Epithelial cell of proximal tubule (primary cell): ENCODE results near the gene FBXO41. TPM values are rescaled to one million over a fixed set of nuclear protein-coding genes. Genes with fewer than 3 reads are reported as not detected.

Experiments used
- DNase-seq: peaks from one replicate; pipeline ENCODE4 v3.0.0-alpha.2; 2011; ENCODE audit warnings: low read depth
- H3K4me3 ChIP-seq: 2 replicates; pipeline ENCODE4 v1.5.1; 2011; ENCODE audit warnings: low read depth, mild to moderate bottlenecking, low read length
- CTCF ChIP-seq: conservative IDR thresholded peaks from 2 replicates; pipeline ENCODE4 v1.5.1; 2012; ENCODE audit warnings: low read depth, mild to moderate bottlenecking, low read length
- total RNA-seq: library from RNA; depleted of rRNA; stranded (reverse); fragments of >200 nt; gene quantifications from 2 replicates; pipeline ENCODE4 v1.2.3, GENCODE V29; 2015

Gene FBXO41
- total RNA-seq, 1 donor from 2014 or later: 4.5 TPM

- no peak for DNase-seq
- no peak overlapping the region for H3K4me3 ChIP-seq
- no peak for TF ChIP-seq CTCF
Observed at GRCh38 chr2:73253901-73254300, 30.4 kb downstream of the FBXO41 start.

- no peak overlapping the region for H3K4me3 ChIP-seq
- TF ChIP-seq CTCF: no peak
- DNase-seq: no peak
Observed at GRCh38 chr2:73253400-73253799, 30.9 kb downstream of the FBXO41 start.

GRCh38 chr2:73252238-73253027 is 31.8 kb downstream of the FBXO41 start:
- no peak for TF ChIP-seq CTCF
- H3K4me3 ChIP-seq: no peak overlapping the region
- DNase-seq: no peak

- no peak for TF ChIP-seq CTCF
- H3K4me3 ChIP-seq: no peak overlapping the region
- DNase-seq: no peak
Observed at GRCh38 chr2:73250872-73251846, 33.1 kb downstream of the FBXO41 start.

GRCh38 chr2:73249636-73250035 is 34.6 kb downstream of the FBXO41 start:
- TF ChIP-seq CTCF: no peak

GRCh38 chr2:73246850-73247249 is 37.4 kb downstream of the FBXO41 start:
- TF ChIP-seq CTCF: no peak
- no peak for DNase-seq

More at GRCh38 chr2:73249636-73250035, 34.6 kb downstream of the FBXO41 start:
- DNase-seq: no peak
- H3K4me3 ChIP-seq: no peak overlapping the region

More at GRCh38 chr2:73246850-73247249, 37.4 kb downstream of the FBXO41 start:
- H3K4me3 ChIP-seq: no peak overlapping the region
